ENCODE data around the gene WDR20. TPM values are rescaled to one million over a fixed set of nuclear protein-coding genes. Genes with fewer than 3 reads are reported as not detected.
A peak's percentile ranks its signal among the peaks of the same experiment; 100 is the strongest.

The WDR20 gene
- total and polyA plus RNA-seq, 2 experiments from 2014 or later: 15.1 to 24.9 TPM

- H3K9me3 ChIP-seq (ENCODE audit: low read depth): no peaks in the 10 kb centered on the region
- H3K4me2 ChIP-seq (ENCODE audit: unreplicated experiment): peak overlapping the region; percentile 31
- TF ChIP-seq EZH2phosphoT487 (IDR thresholded peaks at IDR 0.05; ENCODE audit: insufficient read depth, low read depth) (no peak), EZH2 (IDR thresholded peaks at IDR 0.05; ENCODE audit: insufficient read depth, poor library complexity, severe bottlenecking) (no peak)
- in situ Hi-C loops (cut with MboI): no loop called here
- no peaks in the 10 kb centered on the region for H3F3A ChIP-seq (ENCODE audit: insufficient read depth)
- peak; percentile 40 for DNase-seq
- WGBS, 2 experiments (ENCODE audit: low coverage in 1 of 2, low lambda C conversion rate in 2 of 2, missing lambda C conversion rate in 2 of 2): 39 to 42% methylated on average over 13 of the region's 13 CpGs
- peaks cover 13% of the 10 kb centered on the region; the same call in 1 of the 2 replicates for H3K36me3 ChIP-seq (ENCODE audit: low read depth)
- H3K9ac ChIP-seq: no peak overlapping the region
- peaks cover 100% of the 10 kb centered on the region for H3K79me2 ChIP-seq (ENCODE audit: insufficient read depth)
- peaks cover 7% of the 10 kb centered on the region for H3K4me1 ChIP-seq (ENCODE audit: insufficient read depth)
- no peaks in the 10 kb centered on the region for H3K9me2 ChIP-seq (ENCODE audit: insufficient read depth)
- H2AFZ ChIP-seq: no peak overlapping the region
- H3K27ac ChIP-seq: no peak overlapping the region
- no peaks in the 10 kb centered on the region for H4K20me1 ChIP-seq (ENCODE audit: insufficient read depth)
- H3K27me3 ChIP-seq (replicated peaks; ENCODE audit: insufficient read depth): no peaks in the 10 kb centered on the region
- peak overlapping the region; percentile 35; the same call in 1 of the 2 replicates for H3K4me3 ChIP-seq
These were observed 53.3 kb downstream of the WDR20 start for GRCh38 chr14:102192840-102193502.

GRCh38 chr14:102194856-102195255 lies 55.2 kb downstream of the WDR20 start:
- H2AFZ ChIP-seq: no peak overlapping the region
- in situ Hi-C loops (cut with MboI): no loop called here
- H3K9ac ChIP-seq: no peak overlapping the region
- no peaks in the 10 kb centered on the region for H3K9me2 ChIP-seq (ENCODE audit: insufficient read depth)
- no peaks in the 10 kb centered on the region for H3K4me1 ChIP-seq (ENCODE audit: insufficient read depth)
- TF ChIP-seq EZH2 (IDR thresholded peaks at IDR 0.05; ENCODE audit: insufficient read depth, poor library complexity, severe bottlenecking): no peak
- no peak for TF ChIP-seq EZH2phosphoT487 (IDR thresholded peaks at IDR 0.05; ENCODE audit: insufficient read depth, low read depth)
- H4K20me1 ChIP-seq (ENCODE audit: insufficient read depth): no peaks in the 10 kb centered on the region; the same call in 1 of the 2 replicates
- peaks cover 93% of the 10 kb centered on the region for H3K79me2 ChIP-seq (ENCODE audit: insufficient read depth)
- H3K27me3 ChIP-seq (replicated peaks; ENCODE audit: insufficient read depth): no peaks in the 10 kb centered on the region
- H3F3A ChIP-seq (ENCODE audit: insufficient read depth): no peaks in the 10 kb centered on the region
- WGBS, 2 experiments (ENCODE audit: low coverage in 1 of 2, low lambda C conversion rate in 2 of 2, missing lambda C conversion rate in 2 of 2): 87% methylated on average over 4 of the region's 4 CpGs
- no peak overlapping the region for H3K27ac ChIP-seq
- H3K4me2 ChIP-seq (ENCODE audit: unreplicated experiment): no peak overlapping the region
- no peak for DNase-seq
- no peak overlapping the region for H3K4me3 ChIP-seq
- no peaks in the 10 kb centered on the region for H3K9me3 ChIP-seq (ENCODE audit: low read depth)
- peaks cover 13% of the 10 kb centered on the region; the same call in 1 of the 2 replicates for H3K36me3 ChIP-seq (ENCODE audit: low read depth)

- Histone ChIP-seq H3K9ac (no peak overlapping the region), H3K27me3 (replicated peaks; ENCODE audit: insufficient read depth) (no peaks in the 10 kb centered on the region), H3K4me1 (ENCODE audit: insufficient read depth) (no peaks in the 10 kb centered on the region), H3K79me2 (ENCODE audit: insufficient read depth) (peaks cover 87% of the 10 kb centered on the region), H3K9me3 (ENCODE audit: low read depth) (no peaks in the 10 kb centered on the region), H3K36me3 (ENCODE audit: low read depth) (peaks cover 13% of the 10 kb centered on the region; the same call in 1 of the 2 replicates), H4K20me1 (ENCODE audit: insufficient read depth) (no peaks in the 10 kb centered on the region; the same call in 1 of the 2 replicates), H3K9me2 (ENCODE audit: insufficient read depth) (no peaks in the 10 kb centered on the region), H3F3A (ENCODE audit: insufficient read depth) (no peaks in the 10 kb centered on the region), H3K27ac (no peak overlapping the region), H3K4me3 (no peak overlapping the region), H3K4me2 (ENCODE audit: unreplicated experiment) (no peak overlapping the region), H2AFZ (no peak overlapping the region)
- DNase-seq: no peak
- WGBS, 2 experiments (ENCODE audit: low coverage in 1 of 2, low lambda C conversion rate in 2 of 2, missing lambda C conversion rate in 2 of 2): 100% methylated on average over 1 of the region's 1 CpG
- in situ Hi-C loops (cut with MboI): no loop called here
- TF ChIP-seq EZH2phosphoT487 (IDR thresholded peaks at IDR 0.05; ENCODE audit: insufficient read depth, low read depth) (no peak), EZH2 (IDR thresholded peaks at IDR 0.05; ENCODE audit: insufficient read depth, poor library complexity, severe bottlenecking) (no peak)
These were observed 55.7 kb downstream of the WDR20 start for GRCh38 chr14:102195446-102195845.

- H3K4me2 ChIP-seq (ENCODE audit: unreplicated experiment): no peak overlapping the region
- H4K20me1 ChIP-seq (ENCODE audit: insufficient read depth): no peaks in the 10 kb centered on the region; the same call in 1 of the 2 replicates
- TF ChIP-seq EZH2 (IDR thresholded peaks at IDR 0.05; ENCODE audit: insufficient read depth, poor library complexity, severe bottlenecking): no peak
- TF ChIP-seq EZH2phosphoT487 (IDR thresholded peaks at IDR 0.05; ENCODE audit: insufficient read depth, low read depth): no peak
- no peaks in the 10 kb centered on the region for H3F3A ChIP-seq (ENCODE audit: insufficient read depth)
- H3K4me1 ChIP-seq (ENCODE audit: insufficient read depth): no peaks in the 10 kb centered on the region
- no peak overlapping the region for H3K9ac ChIP-seq
- in situ Hi-C loops (cut with MboI): no loop called here
- H3K9me3 ChIP-seq (ENCODE audit: low read depth): no peaks in the 10 kb centered on the region
- peaks cover 13% of the 10 kb centered on the region; the same call in 1 of the 2 replicates for H3K36me3 ChIP-seq (ENCODE audit: low read depth)
- WGBS, 2 experiments (ENCODE audit: low coverage in 1 of 2, low lambda C conversion rate in 2 of 2, missing lambda C conversion rate in 2 of 2): 97 to 98% methylated on average over 6 of the region's 6 CpGs
- H2AFZ ChIP-seq: no peak overlapping the region
- H3K27ac ChIP-seq: no peak overlapping the region
- no peaks in the 10 kb centered on the region for H3K27me3 ChIP-seq (replicated peaks; ENCODE audit: insufficient read depth)
- no peaks in the 10 kb centered on the region for H3K9me2 ChIP-seq (ENCODE audit: insufficient read depth)
- peaks cover 87% of the 10 kb centered on the region for H3K79me2 ChIP-seq (ENCODE audit: insufficient read depth)
- no peak overlapping the region for H3K4me3 ChIP-seq
- no peak for DNase-seq
These were observed 56.6 kb downstream of the WDR20 start for GRCh38 chr14:102196039-102196901.

All from GM23248 (cell line).